ENCODE data around the gene KRT73. TPM values are rescaled to one million over a fixed set of nuclear protein-coding genes. Genes with fewer than 3 reads are reported as not detected.

Gene KRT73
- total RNA-seq, 1 experiment from 2014 or later: not detected

- no peak for ATAC-seq
- ChIA-PET POLR2A (no interaction called here), CTCF (interaction anchor here (1.2 kb wide), 1 partner anchor 257 kb away, joined by 3 read pairs; no protein-coding TSS in a partner anchor)
- TF ChIP-seq E2F5 (CRISPR knock-in tag; IDR thresholded peaks at IDR 0.05) (no peak), ZNF281 (CRISPR knock-in tag; IDR thresholded peaks at IDR 0.05) (no peak), NFYB (CRISPR knock-in tag; conservative IDR thresholded peaks at IDR 0.05; ENCODE audit: low read depth) (no peak), E2F4 (CRISPR knock-in tag; IDR thresholded peaks at IDR 0.05; ENCODE audit: borderline replicate concordance, low read depth) (no peak), ERG (CRISPR knock-in tag; IDR thresholded peaks at IDR 0.05) (no peak), MXD4 (CRISPR knock-in tag; IDR thresholded peaks at IDR 0.05; ENCODE audit: borderline replicate concordance) (no peak), TCF7 (CRISPR knock-in tag; IDR thresholded peaks at IDR 0.05; ENCODE audit: low read depth) (no peak), GTF2I (CRISPR knock-in tag; conservative IDR thresholded peaks at IDR 0.05) (no peak), NFATC4 (CRISPR knock-in tag; IDR thresholded peaks at IDR 0.05) (no peak), ESRRA (CRISPR knock-in tag; IDR thresholded peaks at IDR 0.05; ENCODE audit: borderline replicate concordance) (no peak), ETV6 (CRISPR knock-in tag; IDR thresholded peaks at IDR 0.05) (no peak), ZNF671 (CRISPR knock-in tag; IDR thresholded peaks at IDR 0.05) (no peak), JUN (CRISPR knock-in tag; IDR thresholded peaks at IDR 0.05) (no peak), SMAD3 (CRISPR knock-in tag; IDR thresholded peaks at IDR 0.05; ENCODE audit: borderline replicate concordance) (no peak)
- Mint-ChIP-seq H3K27me3 (ENCODE audit: low read depth) (peaks cover 3% of the 10 kb centered on the region; the same call in 1 of the 2 replicates), H3K36me3 (no peaks in the 10 kb centered on the region), H3K9me3 (no peaks in the 10 kb centered on the region), H3K4me1 (peaks cover 4% of the 10 kb centered on the region; the same call in 1 of the 2 replicates), H3K4me3 (no peak overlapping the region), H3K27ac (no peak overlapping the region)
- no peak for DNase-seq (ENCODE audit: low spot score)
Measured at GRCh38 chr12:52613384-52614030, 4.9 kb downstream of the KRT73 start.

GRCh38 chr12:52612431-52613383 lies 5.7 kb downstream of the KRT73 start:
- DNase-seq (ENCODE audit: low spot score) (no peak), ATAC-seq (no peak)
- H3K27me3 Mint-ChIP-seq (ENCODE audit: low read depth): peaks cover 3% of the 10 kb centered on the region; the same call in 1 of the 2 replicates
- H3K36me3 Mint-ChIP-seq: no peaks in the 10 kb centered on the region
- no peak overlapping the region for H3K27ac Mint-ChIP-seq
- H3K4me3 Mint-ChIP-seq: no peak overlapping the region
- ChIA-PET POLR2A (no interaction called here), CTCF (interaction anchor here (1.0 to 1.5 kb wide), 4 partner anchors 44 to 258 kb away, joined by 3 to 4 read pairs (median 3); no protein-coding TSS in a partner anchor)
- H3K4me1 Mint-ChIP-seq: peaks cover 4% of the 10 kb centered on the region; the same call in 1 of the 2 replicates
- H3K9me3 Mint-ChIP-seq: no peaks in the 10 kb centered on the region
- TF ChIP-seq ATF6 (CRISPR knock-in tag; IDR thresholded peaks at IDR 0.05) (no peak), FOXP4 (CRISPR knock-in tag; IDR thresholded peaks at IDR 0.05) (no peak), PREB (CRISPR knock-in tag; IDR thresholded peaks at IDR 0.05; ENCODE audit: borderline replicate concordance) (no peak), ZNF423 (CRISPR knock-in tag; IDR thresholded peaks at IDR 0.05) (no peak), NFE2L1 (CRISPR knock-in tag; IDR thresholded peaks at IDR 0.05) (no peak), ERG (CRISPR knock-in tag; IDR thresholded peaks at IDR 0.05) (no peak)
